Stimulated activated CD4-positive, alpha-beta T cell treated with anti-CD3 and anti-CD28 coated beads, Interleukin-1b, Interleukin-23, amount 100 ng/mL, for 1 hour (primary cell): ENCODE results near the gene IL13RA1.
"Not testable (repeated sequence)": the region's sequence is repeated elsewhere in the genome, so short reads cannot be mapped to it uniquely, and the experiment has no call there.

Experiments used
- DNase-seq, 2 donors: peaks; one replicate each; pipeline ENCODE4 v3.0.0-alpha.2; 2020; ENCODE audit warnings: low read depth in 2 of 2

IL13RA1 gene

DNA sequence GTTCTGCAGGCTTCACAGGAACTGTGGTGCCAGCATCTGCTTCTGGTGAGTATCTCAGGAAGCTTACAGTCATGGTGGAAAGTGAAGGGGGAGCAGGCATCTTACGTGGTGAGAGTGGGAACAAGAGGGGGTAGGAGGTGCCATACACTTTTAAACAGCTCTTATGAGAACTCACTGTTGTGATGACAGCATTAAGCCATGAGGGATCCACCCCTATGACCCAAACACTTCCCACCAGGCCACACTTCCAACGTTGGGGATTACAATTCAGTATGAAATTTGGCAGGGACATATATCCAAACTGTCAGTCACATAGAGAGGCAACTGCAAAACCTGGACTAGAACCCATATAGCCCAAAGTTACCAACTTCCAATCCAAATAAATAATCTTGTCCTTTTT lies 53.1 kb downstream of the IL13RA1 start:
- DNase-seq, result no peak

DNA sequence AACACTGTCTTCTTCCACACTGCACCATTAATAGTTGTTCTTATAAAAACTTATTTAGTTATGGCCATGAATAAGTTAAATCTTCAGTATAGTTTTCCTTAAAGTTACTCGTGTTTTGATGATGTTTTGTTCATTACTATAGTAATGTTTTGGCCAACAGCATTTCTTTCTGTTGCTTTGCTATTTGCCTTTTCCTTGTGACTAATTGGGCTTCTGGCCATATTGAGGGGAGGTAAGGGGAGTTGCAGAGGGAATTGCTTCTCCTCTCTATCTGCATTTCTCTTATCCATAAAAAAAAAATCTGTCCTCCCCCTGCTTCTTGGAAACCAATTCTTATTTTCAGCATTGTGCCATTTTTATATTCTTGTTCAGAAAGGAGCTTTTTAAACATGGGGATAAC lies 53.5 kb downstream of the IL13RA1 start:
- no peak for DNase-seq

DNA sequence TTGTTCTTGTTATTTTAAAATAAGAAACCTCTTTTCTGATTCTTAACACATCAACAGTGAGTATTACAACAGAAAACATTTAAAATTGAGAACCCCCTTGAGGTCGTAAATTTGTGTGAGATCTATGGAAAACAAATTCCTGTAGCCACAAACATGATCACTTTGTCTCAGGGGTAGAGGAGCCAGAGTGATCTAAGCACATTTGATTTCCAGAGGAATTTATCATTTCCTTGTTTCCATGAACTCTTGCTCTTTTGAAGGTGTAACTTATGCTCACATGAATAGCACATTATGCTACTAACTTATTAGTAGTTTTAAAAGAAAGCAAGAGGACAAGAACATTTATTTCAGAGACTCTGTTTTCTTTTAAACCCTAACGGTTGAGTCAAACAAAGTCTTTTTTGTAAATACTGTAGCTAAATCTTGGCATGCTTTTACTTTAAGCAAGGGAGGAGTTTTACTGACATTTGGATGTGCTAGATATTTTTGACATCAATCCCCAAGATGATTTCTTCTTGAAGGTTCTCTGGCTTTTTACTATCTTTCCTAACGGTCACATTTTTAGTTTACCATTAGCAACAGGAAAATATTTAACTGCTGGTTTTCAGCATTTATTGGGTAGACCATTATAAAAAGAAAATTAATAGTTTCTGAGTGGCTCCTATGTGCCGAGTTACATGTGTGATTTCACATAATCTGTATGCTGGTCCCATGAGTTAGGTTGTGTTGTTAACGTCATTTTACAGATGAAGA lies 68.3 kb downstream of the IL13RA1 start:
- no peak for DNase-seq

DNA sequence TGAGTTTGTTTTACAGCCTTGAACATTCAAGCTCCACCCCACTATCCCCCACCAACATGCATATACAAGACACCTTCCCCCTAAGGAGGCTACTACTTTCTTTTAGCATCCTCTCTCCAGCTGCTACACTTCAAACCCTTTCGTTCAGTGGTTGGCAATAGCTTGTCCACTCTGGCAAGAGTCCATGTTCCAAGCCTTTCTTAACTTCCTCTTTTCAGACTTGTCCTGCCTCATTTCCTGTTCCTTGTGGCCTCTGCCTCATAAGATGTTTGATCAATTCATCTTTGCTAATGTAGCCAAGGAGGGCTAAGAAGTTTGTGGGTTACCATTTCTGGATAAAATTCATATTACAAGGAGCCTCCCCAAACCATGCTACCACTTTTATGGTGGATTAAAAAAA lies 75.5 kb downstream of the IL13RA1 start:
- DNase-seq, result no peak

DNA sequence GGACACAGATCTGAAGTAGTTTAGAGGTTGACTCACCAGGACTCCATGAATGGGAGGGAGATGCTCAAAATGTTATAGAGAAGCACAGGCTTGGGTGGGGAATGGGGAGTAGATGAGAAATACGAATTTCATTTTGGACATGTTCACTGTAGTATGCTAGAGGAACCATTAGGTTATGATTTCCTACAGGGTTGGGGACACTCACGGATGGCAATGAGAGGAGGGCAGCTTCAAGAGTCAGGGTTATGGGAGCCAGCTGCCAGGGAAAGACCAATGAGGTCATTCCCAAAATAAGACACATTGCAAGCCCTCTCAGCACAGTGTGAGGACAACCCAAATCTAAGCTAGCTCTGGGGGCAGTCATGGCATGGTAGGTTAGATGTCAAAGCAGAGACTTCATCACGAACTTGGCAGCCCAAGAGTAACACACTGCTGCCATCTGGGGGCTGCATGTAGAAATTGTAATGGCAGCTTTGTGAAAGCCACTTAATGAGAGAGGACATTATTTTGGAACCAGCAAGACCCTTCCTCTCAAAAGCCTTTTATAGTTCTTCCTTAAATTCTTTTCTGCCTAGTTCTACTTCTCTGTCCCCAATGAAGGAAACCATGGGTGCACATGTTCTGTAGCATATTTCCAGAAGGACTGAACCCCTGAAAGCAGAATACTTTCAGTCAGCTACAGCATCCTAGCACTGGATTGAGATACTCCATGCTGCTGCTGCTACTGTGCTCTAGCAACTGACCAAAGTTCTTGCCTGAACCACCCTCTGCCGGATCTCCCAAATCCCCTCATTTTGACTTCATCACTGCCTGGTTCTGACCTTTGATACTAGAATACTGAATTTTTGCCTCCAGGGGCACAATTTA lies 80.0 kb downstream of the IL13RA1 start:
- no peak for DNase-seq

DNA sequence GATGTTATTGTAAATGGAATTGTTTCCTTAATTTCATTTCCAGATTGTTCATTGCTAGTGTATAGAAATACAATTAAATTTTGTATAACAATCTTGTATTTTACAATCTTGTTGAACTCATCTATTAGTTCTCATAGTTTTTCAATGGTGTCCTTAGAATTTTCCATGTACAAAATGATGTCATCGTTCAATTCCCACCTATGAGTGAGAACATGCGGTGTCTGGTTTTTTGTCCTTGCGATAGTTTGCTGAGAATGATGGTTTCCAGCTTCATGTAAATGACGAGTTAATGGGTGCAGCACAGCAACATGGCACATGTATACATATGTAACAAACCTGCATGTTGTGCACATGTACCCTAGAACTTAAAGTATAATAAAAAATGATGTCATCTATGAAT lies 89.9 kb downstream of the IL13RA1 start:
- not testable (repeated sequence) for DNase-seq

DNA sequence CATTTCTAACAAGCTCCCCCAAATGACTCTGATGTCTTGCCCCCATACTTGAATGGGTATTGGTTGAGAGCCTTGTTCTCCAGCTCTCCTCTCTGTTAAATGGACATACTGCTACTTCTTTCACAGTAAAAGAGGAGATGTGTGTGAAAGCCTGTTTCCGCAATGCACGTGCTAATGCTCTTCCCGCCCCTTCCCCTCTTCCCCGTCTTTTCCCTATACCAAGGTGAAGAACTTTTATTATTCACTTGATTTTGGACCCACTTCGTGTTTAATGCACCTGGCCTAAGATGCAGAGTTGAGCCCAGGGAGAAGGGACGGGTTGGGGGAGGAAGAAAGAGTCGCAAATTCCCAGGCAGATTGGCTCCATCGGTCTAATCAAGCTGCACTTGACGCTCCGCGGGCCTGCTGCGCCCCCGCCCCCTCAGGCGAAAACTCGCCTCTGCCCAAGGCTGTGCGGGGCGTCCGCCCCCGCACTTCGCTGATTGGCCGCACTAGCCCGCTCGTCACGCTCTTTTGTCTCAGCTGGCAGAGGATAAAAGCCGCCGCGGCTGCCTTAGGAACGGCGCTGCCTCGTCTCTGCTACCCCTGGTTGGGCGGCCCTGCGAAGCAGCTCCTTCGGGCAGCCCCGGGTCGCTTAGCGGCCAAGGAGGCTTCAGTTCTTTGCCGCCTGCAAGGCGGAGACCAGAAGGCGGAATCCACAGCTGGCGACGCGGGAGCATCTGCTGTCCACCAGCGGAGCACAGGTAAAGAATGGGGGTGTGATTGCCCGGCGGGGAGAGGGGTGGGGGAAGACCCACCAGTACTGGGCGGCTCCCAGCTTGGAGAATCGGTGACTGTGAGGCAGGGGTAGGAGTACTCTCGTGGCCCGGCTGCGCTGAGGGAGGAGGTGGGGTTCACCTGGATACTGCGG lies 96.1 kb downstream of the IL13RA1 start, which contains the start of gene ZCCHC12:
ZCCHC12 (plus strand) TSS at position 562 of the 910 bp plus-strand sequence. CDS start 1,421 bp downstream, outside the sequence.
- no peak for DNase-seq

DNA sequence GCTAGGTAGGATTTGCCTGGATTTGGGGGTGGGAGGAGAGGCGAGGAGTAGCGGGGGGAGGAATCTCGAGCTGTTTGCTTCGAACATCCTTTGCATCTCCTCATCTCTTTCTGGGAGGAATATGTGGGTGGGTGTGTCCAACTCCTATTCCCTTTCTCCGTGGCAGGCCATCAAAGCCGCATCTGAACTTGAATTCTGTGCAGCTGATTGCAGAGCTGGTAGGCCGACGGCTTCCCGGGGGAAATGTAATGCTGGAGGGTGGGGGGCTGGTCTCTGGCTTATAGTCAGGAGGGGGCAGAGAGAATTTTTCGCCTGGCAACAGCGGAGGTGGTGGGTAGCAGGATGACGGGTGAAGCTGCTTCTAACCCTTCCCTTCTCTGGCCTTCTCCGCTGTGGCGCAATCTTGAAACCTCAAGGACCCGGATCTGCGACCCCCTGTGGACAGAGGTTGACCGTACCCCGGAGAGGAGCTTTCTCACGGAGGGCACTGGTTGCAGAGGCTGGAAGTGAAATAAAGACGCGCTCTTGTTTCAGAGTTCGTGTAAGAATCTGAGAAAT lies 96.8 kb downstream of the IL13RA1 start:
- DNase-seq, result no peak

DNA sequence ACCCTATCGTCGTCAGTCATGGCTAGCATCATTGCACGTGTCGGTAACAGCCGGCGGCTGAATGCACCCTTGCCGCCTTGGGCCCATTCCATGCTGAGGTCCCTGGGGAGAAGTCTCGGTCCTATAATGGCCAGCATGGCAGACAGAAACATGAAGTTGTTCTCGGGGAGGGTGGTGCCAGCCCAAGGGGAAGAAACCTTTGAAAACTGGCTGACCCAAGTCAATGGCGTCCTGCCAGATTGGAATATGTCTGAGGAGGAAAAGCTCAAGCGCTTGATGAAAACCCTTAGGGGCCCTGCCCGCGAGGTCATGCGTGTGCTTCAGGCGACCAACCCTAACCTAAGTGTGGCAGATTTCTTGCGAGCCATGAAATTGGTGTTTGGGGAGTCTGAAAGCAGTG lies 97.8 kb downstream of the IL13RA1 start:
- DNase-seq, result no peak

DNA sequence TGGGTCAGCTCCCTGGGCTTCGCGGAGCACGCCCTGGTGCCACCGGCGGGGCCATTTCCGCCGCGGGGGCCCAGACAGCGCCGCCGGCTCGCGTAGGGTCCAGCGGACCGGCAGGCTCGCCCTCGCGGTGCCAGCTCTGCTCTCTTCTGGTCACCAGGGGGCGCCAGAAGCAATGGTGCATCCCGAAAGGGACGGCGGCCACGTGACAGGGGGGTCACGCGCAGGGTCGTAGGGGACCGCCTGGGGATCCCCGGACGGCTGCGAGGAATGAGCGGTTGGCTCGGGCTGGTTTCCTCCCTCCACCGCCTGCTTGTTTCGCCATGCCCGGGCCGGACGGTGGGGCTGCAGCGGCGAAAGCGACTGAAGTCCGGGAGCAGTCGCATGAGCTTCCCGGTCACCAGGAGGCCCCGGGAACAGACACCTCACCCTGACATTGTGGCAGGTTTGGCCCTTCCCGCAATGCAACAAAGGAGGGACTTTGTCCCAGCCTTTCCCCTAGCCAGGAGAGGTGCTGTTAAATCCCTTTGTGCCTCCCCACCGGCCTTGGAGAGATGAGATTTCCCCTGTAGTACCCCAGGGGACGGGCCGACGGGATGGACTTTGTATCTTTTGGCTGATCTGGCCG lies 112.0 kb downstream of the IL13RA1 start:
- peak in 1 of 2 donors; percentile 43 for DNase-seq
